K562 (cell line): ENCODE results near the gene IL20RA. TPM values are rescaled to one million over a fixed set of nuclear protein-coding genes. Genes with fewer than 3 reads are reported as not detected.

Experiments used
- ATAC-seq: fragments of 200-7000 bp; cut with Tn5 transposase; 3 replicates; pipeline ENCODE4 v1.9.1; 2020; ENCODE audit warnings: moderate library complexity
- BruUV-seq: library from RNA; stranded (reverse); fragments of 400-500 nt; replicated peaks from 2 replicates; lab custom pipeline; 2021; lab: Mats Ljungman, UMichigan
- CTCF ChIA-PET: fragments of 300-600 bp; formaldehyde crosslinking; extraction: SDS; loops from one replicate; lab custom pipeline; 2021; ENCODE audit warnings: low intra/inter-chr PET ratio; lab: Yijun Ruan, JAX
- POLR2A ChIA-PET: fragments of 300-600, 350-650 bp; sonication (Branson Sonifier 250); formaldehyde crosslinking; extraction: SDS; loops from one replicate; lab custom pipeline; 2021; ENCODE audit warnings: antibody characterized with exemption, inconsistent platforms; lab: Yijun Ruan, JAX
- DNase-seq, 4 experiments: peaks; one replicate each; pipeline versions ENCODE4 v3.0.0 to v3.0.0-alpha.2; 2011 to 2018; ENCODE audit warnings: low spot score in 3 of 4, mixed read lengths in 3 of 4; ENCODE audit errors: extremely low read depth in 1 of 4
- FAIRE-seq: peaks from 2 replicates; lab custom pipeline; 2011; peaks lifted over from hg19 to GRCh38; lab: Jason Lieb, UNC
- H2AFZ ChIP-seq: 2 replicates; pipeline ENCODE4 v1.6.0; 2011; ENCODE audit warnings: low read depth, low read length, control low read depth, inconsistent platforms
- H3K27ac ChIP-seq: fragments of 200-600 bp; 3 replicates; pipeline ENCODE4 v1.8.0; 2011; ENCODE audit warnings: low read depth, mild to moderate bottlenecking, control low read depth, inconsistent platforms, low read length, moderate library complexity, mixed read lengths; ENCODE audit errors: extremely low read depth
- H3K27me3 ChIP-seq, 2 experiments: fragments of 300-600 bp in 1 of 2; 2 replicates in 1 of 2; 3 replicates in 1 of 2; pipeline versions ENCODE4 v1.6.0 to v1.8.0; 2011; ENCODE audit warnings: inconsistent platforms in 2 of 2, low read length in 2 of 2, mild to moderate bottlenecking in 1 of 2, mixed read lengths in 1 of 2, moderate library complexity in 1 of 2; ENCODE audit not compliant: control insufficient read depth in 2 of 2, insufficient read depth in 2 of 2
- H3K36me3 ChIP-seq: fragments of 300-600 bp; 3 replicates; pipeline ENCODE4 v1.8.0; 2011; ENCODE audit warnings: mild to moderate bottlenecking, low read length, inconsistent platforms; ENCODE audit not compliant: control insufficient read depth, insufficient read depth
- H3K4me1 ChIP-seq, 2 experiments: fragments of 200-600 bp in 1 of 2; replicated peaks in 1 of 2; 2 replicates in 1 of 2; 3 replicates in 1 of 2; pipeline versions ENCODE4 v1.5.1 to v1.8.0; 2011; ENCODE audit warnings: inconsistent platforms in 2 of 2, low read length in 2 of 2, mild to moderate bottlenecking in 1 of 2, mixed read lengths in 1 of 2, moderate library complexity in 1 of 2; ENCODE audit not compliant: control insufficient read depth in 2 of 2, insufficient read depth in 2 of 2
- H3K4me2 ChIP-seq: 2 replicates; pipeline ENCODE4 v1.6.1; 2011; ENCODE audit warnings: low read length, control low read depth, inconsistent platforms, mixed read lengths; ENCODE audit not compliant: insufficient read depth
- H3K4me3 ChIP-seq: fragments of 200-600 bp; sonication (generic), shearing (Covaris generic); 2 replicates; pipeline ENCODE4 v1.5.1; 2016; ENCODE audit warnings: control low read depth, inconsistent platforms
- H3K79me2 ChIP-seq: fragments of 200-600 bp; 3 replicates; pipeline ENCODE4 v1.8.0; 2011; ENCODE audit warnings: low read length, inconsistent platforms; ENCODE audit not compliant: control insufficient read depth, insufficient read depth
- H3K9ac ChIP-seq, 2 experiments: 2 replicates each; pipeline versions ENCODE4 v1.6.0 to v1.6.1; 2011; ENCODE audit warnings: low read depth in 2 of 2, low read length in 2 of 2, control low read depth in 1 of 2, inconsistent platforms in 1 of 2, mild to moderate bottlenecking in 1 of 2, mixed read lengths in 1 of 2; ENCODE audit not compliant: insufficient read depth in 1 of 2
- H3K9me1 ChIP-seq: one replicate; pipeline ENCODE4 v1.6.0; 2011; ENCODE audit warnings: inconsistent platforms, mild to moderate bottlenecking, low read length, moderate library complexity; ENCODE audit not compliant: control insufficient read depth, insufficient read depth
- H3K9me3 ChIP-seq: replicated peaks from 2 replicates; pipeline ENCODE4 v1.5.1; 2011; ENCODE audit warnings: low read depth, low read length, inconsistent platforms; ENCODE audit not compliant: control insufficient read depth, insufficient read depth
- H4K20me1 ChIP-seq: replicated peaks from 2 replicates; pipeline ENCODE4 v1.6.1; 2011; ENCODE audit warnings: low read length, inconsistent platforms, mixed read lengths; ENCODE audit not compliant: control insufficient read depth, insufficient read depth
- ARID1B ChIP-seq: fragments of 450-650 bp; IDR thresholded peaks from 2 replicates; pipeline ENCODE4 v1.6.1; 2016; ENCODE audit warnings: antibody characterized with exemption, mild to moderate bottlenecking, inconsistent platforms
- CUX1 ChIP-seq: fragments of 200-800 bp; sonication (Bioruptor generic); IDR thresholded peaks from 2 replicates; pipeline ENCODE4 v1.6.1; 2016; ENCODE audit warnings: missing genetic modification characterization, missing compliant biosample characterization
- DMBX1 ChIP-seq: fragments of 250-450 bp; sonication (Bioruptor Pico); IDR thresholded peaks from 2 replicates; pipeline ENCODE4 v1.8.0; 2022; ENCODE audit warnings: inconsistent platforms, mild to moderate bottlenecking, moderate library complexity, borderline replicate concordance
- HNRNPK ChIP-seq: fragments of 200-400 bp; formaldehyde crosslinking; IDR thresholded peaks from one replicate; pipeline ENCODE4 v1.6.1; 2018; ENCODE audit warnings: mild to moderate bottlenecking, low read depth, low read length; ENCODE audit not compliant: poor library complexity, severe bottlenecking
- NR2C1 ChIP-seq, 2 experiments: fragments of 450-650 bp; IDR thresholded peaks; 2 replicates each; pipeline ENCODE4 v1.6.1; 2017; ENCODE audit warnings: mild to moderate bottlenecking in 2 of 2, antibody characterized with exemption in 1 of 2, inconsistent platforms in 1 of 2, missing compliant biosample characterization in 1 of 2, missing genetic modification characterization in 1 of 2
- PBX2 ChIP-seq, 2 experiments: IDR thresholded peaks in 1 of 2; conservative IDR thresholded peaks in 1 of 2; 2 replicates each; pipeline ENCODE4 v1.6.1; 2016; ENCODE audit warnings: low read depth in 2 of 2, mild to moderate bottlenecking in 1 of 2, missing compliant biosample characterization in 1 of 2, missing genetic modification characterization in 1 of 2, moderate library complexity in 1 of 2
- POLR2H ChIP-seq: IDR thresholded peaks from 2 replicates; pipeline ENCODE4 v1.6.1; 2016; ENCODE audit warnings: missing genetic modification characterization, low read depth, mild to moderate bottlenecking, control low read depth, missing compliant biosample characterization, moderate library complexity
- RFX5 ChIP-seq: IDR thresholded peaks from 2 replicates; pipeline ENCODE4 v1.6.1; 2011; ENCODE audit warnings: low read depth, mild to moderate bottlenecking, improper control_type of control experiment, low read length
- ZBTB12 ChIP-seq: fragments of 250-450 bp; sonication (Bioruptor Pico); IDR thresholded peaks from 2 replicates; pipeline ENCODE4 v1.4.0; 2020
- ZNF277 ChIP-seq: fragments of 250-450 bp; sonication (Bioruptor Pico); IDR thresholded peaks from 2 replicates; pipeline ENCODE4 v1.8.0; 2022; ENCODE audit warnings: inconsistent platforms, mild to moderate bottlenecking, moderate library complexity, borderline replicate concordance
- WGBS: fragments of 100-300 bp; shearing (Covaris generic); methylation state at CpG from one replicate; pipeline ENCODE4 v1.1.6; 2016; ENCODE audit warnings: low coverage, mixed read lengths; ENCODE audit not compliant: insufficient coverage; ENCODE audit errors: missing lambda C conversion rate; 5-methylcytosine and 5-hydroxymethylcytosine counted together
- in situ Hi-C: fragments of 300-500 bp; cut with MboI; formaldehyde crosslinking; loops from 4 replicates; pipeline ENCODE4 v1.15.0; 2018; ENCODE audit warnings: inconsistent platforms, mixed read lengths
- intact Hi-C: fragments of 100-400 bp; cut with micrococcal nuclease; formaldehyde crosslinking; loops from 2 replicates; pipeline ENCODE4 v1.14.2; 2022
- polyA plus RNA-seq, 8 experiments: library from polyadenylated mRNA; depleted of rRNA in 4 of 8; stranded (reverse) in 5 of 8; unstranded in 3 of 8; fragments of >200 nt; fragmentation: Nextera tagmentation in 2 of 8; fragmentation: Illumina TruSeq in 1 of 8; extraction: Ambion mirVana in 2 of 8; extraction: Trizol in 1 of 8; gene quantifications; 2 replicates each; pipeline versions ENCODE4 v1.2.1 to v1.2.3, GENCODE V29; 2011 to 2014; ENCODE audit warnings: inconsistent platforms in 1 of 8, missing spikeins in 1 of 8
- total RNA-seq, 7 experiments: library from RNA; depleted of rRNA in 6 of 7; stranded (reverse); fragments of >200 nt in 6 of 7; fragmentation: Illumina TruSeq in 2 of 7; extraction: Trizol in 2 of 7; gene quantifications; 2 replicates each; pipeline versions ENCODE4 v1.2.1 to v1.2.3, GENCODE V29; 2011 to 2021; ENCODE audit warnings: low replicate concordance in 1 of 7

Gene IL20RA
- total and polyA plus RNA-seq, 9 of the 15 experiments (the other 6 are each of a cell fraction or from before 2014, with no cell fraction given): not detected

- Histone ChIP-seq H3K9ac (no peak overlapping the region), H3K79me2 (no peaks in the 10 kb centered on the region), H3K4me3 (no peak overlapping the region), H3K4me2 (no peak overlapping the region), H3K9me3 (no peaks in the 10 kb centered on the region), H3K9me1 (no peaks in the 10 kb centered on the region), H2AFZ (no peak overlapping the region), H3K36me3 (no peaks in the 10 kb centered on the region), H3K27me3 (peaks cover 11 to 19% of the 10 kb centered on the region in 2 experiments; a peak in 3 of 5 replicates), H3K27ac (no peak overlapping the region), H3K4me1 (peaks cover 0 to 11% of the 10 kb centered on the region in 2 experiments; a peak in 1 of 5 replicates), H4K20me1 (no peaks in the 10 kb centered on the region)
- ChIA-PET CTCF (no interaction called here), POLR2A (no interaction called here)
- no peak for DNase-seq
- no TSS peak for BruUV-seq
- 0 out of 3 replicates have a peak, but pooled peaks have one; percentile 37 for ATAC-seq
- intact Hi-C loops (no loop called here), in situ Hi-C loops (no loop called here)
- FAIRE-seq: no peak
- WGBS: 22% methylated on average over 7 of the region's 7 CpGs
- no peak for TF ChIP-seq HNRNPK
- TF ChIP-seq ZNF277 (CRISPR knock-in tag): no peak
- TF ChIP-seq POLR2H: no peak
- no peak for TF ChIP-seq ARID1B
- no peak for TF ChIP-seq DMBX1 (CRISPR knock-in tag)
- TF ChIP-seq NR2C1 (IDR thresholded peaks at IDR 0.05): no peak
- TF ChIP-seq NR2C1 (tag; IDR thresholded peaks at IDR 0.05): no peak
- TF ChIP-seq ZBTB12 (CRISPR knock-in tag): no peak
- no peak for TF ChIP-seq CUX1 (CRISPR knock-in tag)
- no peak for TF ChIP-seq RFX5
- TF ChIP-seq PBX2 (CRISPR knock-in tag; IDR thresholded peaks at IDR 0.05; ENCODE audit: low read depth): no peak
- TF ChIP-seq PBX2 (tag; conservative IDR thresholded peaks at IDR 0.05; ENCODE audit: low read depth): no peak
Measured at GRCh38 chr6:137045222-137045789, 541 bp upstream of the IL20RA start.
